ENCODE results near the gene SRPK3.

- TF ChIP-seq CTCF (conservative IDR thresholded peaks at IDR 0.05) (no peak), EZH2 (IDR thresholded peaks at IDR 0.05; ENCODE audit: low read depth) (no peak)
Observed at GRCh38 chrX:153773218-153773611, 7.6 kb upstream of the SRPK3 start.

Measured in PC-9 (cell line).